Forelimb muscle (tissue), 1 donor: ENCODE results near the gene TEX22. TPM values are rescaled to one million over a fixed set of nuclear protein-coding genes. Genes with fewer than 3 reads are reported as not detected.

Experiments used
- DNase-seq: peaks from one replicate; pipeline ENCODE4 v3.0.0-alpha.2; 2013; ENCODE audit warnings: low read depth
- polyA plus RNA-seq: library from polyadenylated mRNA; unstranded; fragments of 120-200 nt; gene quantifications from one replicate; pipeline ENCODE4 v1.2.1, GENCODE V29; 2013; ENCODE audit not compliant: insufficient read length

TEX22 gene
- polyA plus RNA-seq, 1 donor: 0.90 TPM

DNA sequence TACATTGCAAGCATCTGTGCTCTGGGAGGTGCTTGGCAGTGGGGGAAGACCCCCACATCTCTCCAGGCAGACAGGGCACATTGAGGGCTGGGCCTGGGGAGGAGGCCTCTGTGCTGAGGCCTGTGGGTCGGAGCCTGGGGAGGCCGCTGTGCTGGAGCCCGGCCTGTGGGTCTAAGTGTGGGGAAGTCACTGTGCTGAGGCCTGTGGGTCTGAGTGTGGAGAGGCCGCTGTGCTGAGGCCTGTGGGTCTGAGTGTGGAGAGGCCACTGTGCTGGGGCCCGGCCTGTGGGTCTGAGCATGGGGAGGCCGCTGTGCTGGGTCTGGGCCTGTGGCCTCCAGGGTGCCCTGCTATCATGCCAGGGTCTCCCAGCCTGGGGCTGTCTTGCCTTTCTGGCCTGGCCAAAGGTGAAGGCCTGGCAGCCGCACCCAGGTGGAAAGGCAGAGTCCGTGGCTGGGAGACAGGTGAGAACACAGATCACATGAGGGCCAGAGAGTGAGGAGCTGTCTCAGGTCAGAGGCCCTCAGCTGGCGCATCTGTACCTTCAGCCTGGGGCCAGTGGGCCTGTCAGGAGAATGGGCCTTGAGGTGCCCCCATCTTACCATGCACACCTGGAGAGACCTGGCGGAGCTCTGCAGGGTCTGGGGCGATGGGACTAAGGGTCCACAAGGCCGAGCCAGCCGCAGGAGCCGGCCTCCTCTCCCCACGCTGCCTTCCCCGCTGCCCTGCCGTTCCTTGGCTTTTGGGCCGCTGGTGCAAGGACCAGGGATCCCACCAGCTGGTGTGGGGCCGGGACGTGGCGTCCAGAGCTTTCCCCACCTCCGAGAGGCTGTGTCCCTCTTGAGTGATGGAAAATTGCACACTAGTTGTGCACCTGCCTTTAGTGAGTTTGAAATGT is 57.7 kb downstream of the TEX22 start:
- no peak for DNase-seq

- no peak for DNase-seq
These were observed 58.6 kb downstream of the TEX22 start for GRCh38 chr14:105456736-105457617.

GRCh38 chr14:105458010-105458409 is 59.7 kb downstream of the TEX22 start:
- no peak for DNase-seq

- no peak for DNase-seq
These were observed 60.2 kb downstream of the TEX22 start for GRCh38 chr14:105458571-105458970.

DNA sequence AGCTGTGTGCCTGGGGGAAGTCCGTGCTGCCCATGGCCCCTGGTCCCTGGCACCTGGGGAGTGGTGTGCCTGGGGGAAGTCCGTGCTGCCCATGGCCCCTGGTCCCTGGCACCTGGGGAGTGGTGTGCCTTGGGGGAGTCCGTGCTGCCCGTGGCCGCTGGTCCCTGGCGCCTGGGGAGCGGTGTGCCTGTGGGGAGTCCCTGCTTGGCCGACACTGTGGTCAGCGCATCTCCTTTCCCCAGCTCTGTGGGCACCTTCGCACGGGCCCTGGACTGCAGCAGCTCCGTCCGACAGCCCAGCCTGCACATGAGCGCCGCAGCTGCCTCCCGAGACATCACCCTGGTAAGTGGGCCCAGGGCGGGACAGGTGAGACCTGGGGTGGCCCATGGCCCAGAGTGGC is 61.8 kb downstream of the TEX22 start:
- no peak for DNase-seq

DNA sequence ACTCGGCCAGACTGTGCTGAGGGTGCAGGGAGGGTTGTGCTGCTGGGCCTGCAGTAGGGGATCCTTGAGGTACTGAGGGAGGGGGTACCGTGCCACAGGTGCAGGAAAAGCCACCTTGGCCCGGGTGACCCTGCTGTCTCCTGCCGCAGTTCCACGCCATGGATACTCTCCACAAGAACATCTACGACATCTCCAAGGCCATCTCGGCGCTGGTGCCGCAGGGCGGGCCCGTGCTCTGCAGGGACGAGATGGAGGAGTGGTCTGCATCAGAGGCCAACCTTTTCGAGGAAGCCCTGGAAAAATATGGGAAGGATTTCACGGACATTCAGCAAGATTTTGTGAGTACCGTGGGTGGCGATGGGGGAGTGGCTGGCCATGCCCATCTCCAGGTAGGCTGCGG is 62.3 kb downstream of the TEX22 start:
- no peak for DNase-seq

- no peak for DNase-seq
These were observed 63.6 kb downstream of the TEX22 start for GRCh38 chr14:105461903-105462302.

Other genes with a start within 250 kb of the TEX22 start
- gene JAG2, start 229.8 kb upstream of the TEX22 start, polyA plus RNA-seq: 40.4 TPM
- gene NUDT14, start 217.2 kb upstream of the TEX22 start, polyA plus RNA-seq: 12.2 TPM
- gene BTBD6, start 150.0 kb upstream of the TEX22 start, polyA plus RNA-seq: 34.6 TPM
- 22.8 TPM for gene BRF1, start 97.5 kb upstream of the TEX22 start, polyA plus RNA-seq
- gene PACS2, start 83.8 kb upstream of the TEX22 start, polyA plus RNA-seq: 88.1 TPM
- gene MTA1, start 21.3 kb downstream of the TEX22 start, polyA plus RNA-seq: 80.3 TPM
- gene CRIP2, start 76.3 kb downstream of the TEX22 start, polyA plus RNA-seq: 234 TPM
- 28.4 TPM for gene CRIP1, start 88.3 kb downstream of the TEX22 start, polyA plus RNA-seq
- gene TEDC1, start 92.7 kb downstream of the TEX22 start, polyA plus RNA-seq: 4.5 TPM
- gene TMEM121, start 128.0 kb downstream of the TEX22 start, polyA plus RNA-seq: 2.2 TPM